GM21576 (cell line): ENCODE measurements around the gene TMEM39B.
"Not testable (repeated sequence)": the region's sequence is repeated elsewhere in the genome, so short reads cannot be mapped to it uniquely, and the experiment has no call there.

Experiments
- ATAC-seq: cut with Tn5 transposase; IDR thresholded peaks from one replicate; pipeline ENCODE4 v1.9.1; 2021; ENCODE audit warnings: mild to moderate bottlenecking, moderate library complexity; ENCODE audit not compliant: unreplicated experiment

TMEM39B gene

GRCh38 chr1:32068957-32069588, 3.7 kb upstream of the TMEM39B start:
- no peak for ATAC-seq

- ATAC-seq = no peak
These were observed 749 bp upstream of the TMEM39B start for GRCh38 chr1:32071758-32072621.

DNA sequence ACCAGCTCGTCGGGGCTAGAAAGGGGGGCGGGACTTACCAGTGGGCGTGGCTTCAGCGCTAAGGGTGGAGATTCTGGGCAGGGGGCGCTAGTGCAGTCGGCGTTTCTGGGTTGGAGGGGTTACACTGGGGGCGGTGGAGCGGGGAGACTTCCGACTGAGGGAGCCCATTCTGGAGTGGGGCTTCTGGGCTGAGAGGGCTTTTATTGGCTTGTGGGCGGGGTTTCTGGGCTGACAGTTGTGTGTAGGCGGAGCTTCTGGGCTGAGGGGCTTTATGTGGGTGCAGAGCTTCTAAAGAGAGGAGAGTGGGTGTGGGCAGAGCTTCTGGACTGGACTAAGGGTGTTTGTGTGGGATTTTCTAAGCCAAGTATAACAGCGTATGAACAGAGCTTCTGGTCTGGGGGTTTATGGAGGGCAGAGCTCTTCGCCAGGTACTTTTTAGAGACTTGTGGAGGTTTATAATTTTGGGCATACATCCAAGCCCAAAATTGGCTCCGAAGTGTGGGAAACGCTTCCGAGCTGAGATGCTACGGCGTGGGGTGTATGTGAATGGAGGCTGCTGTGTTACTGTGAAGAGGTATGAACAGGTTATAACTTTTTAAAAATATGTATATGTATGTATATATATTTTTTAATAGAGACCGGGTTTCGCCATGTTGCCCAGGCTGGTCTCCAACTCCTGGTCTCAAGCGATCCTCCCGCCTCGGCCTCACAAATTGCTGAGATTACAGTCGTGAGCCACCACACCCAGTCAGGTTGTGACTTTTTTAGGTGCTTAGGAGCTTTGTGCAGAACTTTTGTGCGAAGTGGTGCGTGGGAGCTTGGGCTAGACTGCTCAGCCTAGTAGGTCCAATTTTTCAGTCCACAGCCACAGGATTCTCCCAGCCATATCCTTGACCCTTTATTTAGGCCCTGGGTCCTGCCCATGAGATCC, 825 bp downstream of the TMEM39B start:
- peak; percentile 24 for ATAC-seq

- ATAC-seq = no peak
These were observed 2.1 kb downstream of the TMEM39B start for GRCh38 chr1:32074841-32075240.

DNA sequence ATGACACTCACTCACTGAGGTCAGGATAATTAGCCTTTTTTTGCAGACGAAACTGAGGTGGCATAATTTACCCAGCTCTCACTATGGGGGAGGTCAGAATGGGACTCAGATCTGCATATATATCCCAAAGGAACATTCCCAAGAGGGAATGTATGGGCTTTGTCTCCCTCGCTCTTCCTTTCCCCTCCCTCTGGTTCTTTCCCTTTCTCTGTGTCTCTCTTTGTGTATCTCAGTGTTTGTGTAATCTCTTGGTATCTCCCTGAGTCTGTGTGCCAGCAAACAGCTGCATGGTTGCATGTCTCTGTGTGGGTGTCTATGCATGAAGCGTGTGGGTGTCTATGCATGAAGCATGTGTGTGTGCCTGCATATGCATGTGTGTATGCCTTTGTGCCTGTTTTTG, 4.7 kb downstream of the TMEM39B start:
- no peak for ATAC-seq

GRCh38 chr1:32082022-32082421, 9.3 kb downstream of the TMEM39B start:
- ATAC-seq = no peak

GRCh38 chr1:32086381-32086780, 13.6 kb downstream of the TMEM39B start:
- not testable (repeated sequence) for ATAC-seq

GRCh38 chr1:32091176-32091575, 18.4 kb downstream of the TMEM39B start:
- no peak for ATAC-seq

GRCh38 chr1:32091591-32091990, 18.9 kb downstream of the TMEM39B start:
- ATAC-seq = no peak

DNA sequence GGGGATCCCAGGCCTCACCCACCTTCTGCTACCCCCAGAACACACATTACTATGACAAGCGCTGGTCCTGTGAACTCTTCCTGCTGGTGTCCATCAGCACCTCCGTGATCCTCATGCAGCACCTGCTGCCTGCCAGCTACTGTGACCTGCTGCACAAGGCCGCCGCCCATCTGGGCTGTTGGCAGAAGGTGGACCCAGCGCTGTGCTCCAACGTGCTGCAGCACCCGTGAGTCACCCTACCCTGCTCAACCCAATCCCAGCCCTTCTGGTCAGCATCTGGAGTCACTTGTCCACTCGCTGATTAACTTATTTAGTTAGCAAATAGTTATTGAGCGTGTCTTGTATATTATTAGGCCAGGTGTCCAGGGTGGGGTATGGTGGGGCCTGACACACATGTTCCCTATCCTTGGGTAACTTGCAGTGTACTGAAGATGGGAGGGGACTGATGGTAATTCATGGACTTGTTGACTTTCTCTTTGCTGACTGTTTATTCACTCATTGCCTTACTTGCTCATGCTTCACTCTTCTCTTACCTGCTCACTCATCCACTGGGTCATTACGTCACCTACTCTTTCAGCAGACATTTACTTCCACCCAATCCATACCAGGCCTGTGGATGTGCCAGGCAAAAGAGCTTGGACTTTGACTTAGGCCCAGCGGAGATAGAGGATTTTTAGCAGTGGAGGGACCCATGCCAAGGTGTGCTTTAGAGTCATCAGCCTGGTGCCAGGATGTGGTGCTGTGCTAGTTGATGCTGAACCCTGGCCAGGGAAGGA, 22.2 kb downstream of the TMEM39B start:
- no peak for ATAC-seq

DNA sequence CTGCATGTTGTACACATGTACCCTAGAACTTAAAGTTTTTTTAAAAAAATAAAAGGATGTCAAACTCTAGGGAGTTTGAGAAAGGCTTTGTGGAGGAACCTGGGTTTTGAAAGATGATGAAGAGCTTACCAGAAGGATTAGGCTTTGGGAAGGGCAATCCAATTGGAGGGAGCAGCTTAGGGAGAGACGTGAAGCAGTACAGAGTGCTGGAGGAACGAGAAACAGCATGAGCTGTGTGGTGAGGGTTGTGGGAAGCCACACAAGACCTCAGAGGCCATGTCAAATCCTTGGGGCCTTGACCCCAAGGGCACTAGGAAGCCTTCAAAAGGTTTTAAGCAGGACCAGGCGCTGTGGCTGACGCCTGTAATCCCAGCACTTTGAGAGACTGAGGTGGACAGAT, 26.7 kb downstream of the TMEM39B start:
- no peak for ATAC-seq

DNA sequence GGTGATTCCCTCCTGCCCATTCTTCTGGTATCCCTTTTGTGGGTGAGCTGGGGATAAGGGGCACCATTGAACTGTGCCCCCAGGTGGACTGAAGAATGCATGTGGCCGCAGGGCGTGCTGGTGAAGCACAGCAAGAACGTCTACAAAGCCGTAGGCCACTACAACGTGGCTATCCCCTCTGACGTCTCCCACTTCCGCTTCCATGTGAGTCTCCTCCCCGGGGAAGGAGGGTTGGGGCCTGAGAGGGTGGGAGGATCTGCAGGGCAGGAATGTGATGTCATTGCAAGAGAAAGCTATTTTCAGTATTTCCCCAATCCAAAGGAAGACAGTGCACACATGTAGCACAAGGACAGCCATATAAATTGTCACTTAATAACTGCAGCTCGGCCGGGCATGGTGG, 27.6 kb downstream of the TMEM39B start:
- no peak for ATAC-seq

DNA sequence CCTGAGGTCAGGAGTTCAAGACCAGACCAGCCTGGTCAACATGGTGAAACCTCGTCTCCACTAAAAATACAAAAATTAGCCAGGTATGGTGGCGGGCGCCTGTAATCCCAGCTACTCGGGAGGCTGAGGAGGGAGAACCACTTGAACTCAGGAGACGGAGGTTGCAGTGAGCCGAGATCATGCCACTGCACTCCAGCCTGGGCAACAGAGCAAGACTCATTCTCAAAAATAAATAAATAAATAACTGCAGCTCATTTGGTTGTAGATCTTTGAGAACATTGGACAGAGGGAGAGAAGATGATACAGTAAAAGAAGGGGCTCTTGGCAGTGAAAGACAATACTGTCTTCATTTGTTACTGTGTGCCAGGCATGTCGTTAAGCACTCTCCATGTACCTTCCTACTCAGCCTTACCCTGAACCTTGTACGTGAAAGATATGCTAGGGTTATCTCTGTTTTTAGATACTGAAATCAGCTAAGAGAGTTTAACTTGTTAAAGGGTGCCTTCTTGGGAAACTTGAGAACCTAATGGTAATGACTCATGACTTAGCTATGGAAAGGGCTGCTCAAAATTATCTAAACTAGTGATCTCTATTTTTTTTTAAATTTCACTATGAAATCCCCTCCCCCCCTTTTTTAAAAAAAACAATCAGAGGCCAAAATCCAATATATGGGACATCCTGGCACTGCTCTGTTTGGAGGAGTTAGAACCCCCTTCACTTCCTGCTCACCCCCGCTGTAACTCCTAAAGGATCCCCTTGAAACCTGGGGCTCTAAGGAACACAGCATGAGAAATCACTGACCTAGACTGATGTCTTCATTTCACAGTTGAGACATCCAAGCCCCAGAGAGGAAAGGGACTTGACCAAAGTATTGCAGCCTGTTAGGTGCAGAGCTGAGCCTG, 28.3 kb downstream of the TMEM39B start:
- ATAC-seq = no peak

DNA sequence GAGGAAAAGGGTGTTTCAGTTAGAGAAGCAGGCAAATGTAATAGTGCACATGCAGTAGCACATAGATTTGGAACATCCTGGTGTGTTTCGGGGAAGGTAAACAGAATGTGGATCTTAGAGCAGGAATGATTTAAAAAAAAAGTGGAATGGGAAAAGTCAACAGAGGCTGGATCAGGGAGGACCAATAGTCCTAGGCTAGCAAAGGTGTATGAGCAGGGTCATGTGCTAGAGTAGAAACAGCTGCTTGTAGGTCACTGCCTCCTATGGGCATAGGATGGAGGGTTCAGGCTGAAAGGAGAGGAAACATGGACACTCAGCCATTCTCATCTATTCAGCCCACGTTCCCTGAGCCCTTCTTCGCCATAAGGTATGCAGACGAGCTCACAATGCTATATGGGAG, 31.4 kb downstream of the TMEM39B start:
- ATAC-seq = no peak

GRCh38 chr1:32105338-32105737, 32.6 kb downstream of the TMEM39B start:
- ATAC-seq = no peak

- ATAC-seq = no peak
These were observed 34.0 kb downstream of the TMEM39B start for GRCh38 chr1:32106663-32107275.

DNA sequence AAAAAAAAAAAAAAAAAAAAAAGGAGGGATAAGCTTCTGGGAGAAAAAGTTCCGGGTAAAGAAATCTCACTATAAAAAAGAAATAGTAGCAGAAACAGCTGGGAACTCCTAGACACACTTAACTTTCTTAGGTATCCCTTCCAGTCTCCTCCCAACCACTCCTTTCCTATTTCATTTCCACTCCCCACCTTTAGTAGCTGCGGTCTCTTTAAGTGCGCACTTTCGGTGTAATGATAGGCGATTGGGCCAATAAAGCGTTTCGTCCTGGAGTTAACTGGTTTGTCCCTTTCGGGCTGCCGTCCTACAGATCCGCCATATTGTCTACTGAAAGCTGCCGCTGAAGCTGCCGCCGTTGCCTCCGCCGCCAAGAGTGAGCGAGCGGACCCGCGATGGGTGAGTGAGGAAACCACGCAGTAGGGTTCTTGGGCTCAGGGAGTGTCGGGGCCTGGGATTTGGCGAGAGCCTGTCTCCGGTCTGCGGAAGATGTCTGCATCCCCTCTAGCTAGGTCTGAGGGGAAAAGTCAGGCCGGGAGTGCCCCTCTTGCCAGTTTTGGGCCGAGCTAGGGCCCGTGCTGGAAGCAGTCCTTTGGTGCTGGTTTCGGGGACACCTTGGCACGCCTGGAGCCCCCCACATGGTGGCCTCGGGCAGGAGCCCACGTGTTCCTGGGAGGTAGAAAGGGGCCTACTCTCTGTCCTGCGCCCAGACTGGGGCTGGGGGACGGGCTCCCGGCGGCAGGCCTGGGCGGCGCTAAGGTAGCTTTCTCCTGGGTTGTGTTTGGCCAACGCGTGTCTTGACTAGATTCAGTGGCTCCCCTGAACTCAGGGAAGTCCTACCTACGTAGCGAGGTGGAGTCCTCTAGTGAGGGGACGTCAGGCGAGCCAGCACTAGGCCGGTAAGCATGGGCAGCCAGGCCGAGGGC, 35.3 kb downstream of the TMEM39B start, which contains the start of gene KPNA6:
Gene KPNA6 (plus strand): TSS at position 315 of the 920 bp plus-strand sequence. CDS start 75 bp downstream, at position 390.
- ATAC-seq = peak; percentile 57
